ENCODE data around the gene FBXO47. TPM values are rescaled to one million over a fixed set of nuclear protein-coding genes. Genes with fewer than 3 reads are reported as not detected.

FBXO47 gene
- total and polyA plus RNA-seq, 2 donors (not counting 3 experiments of a cell fraction or from before 2014, with no cell fraction given): not detected

GRCh38 chr17:38970128-38970527 lies 2.9 kb upstream of the FBXO47 start:
- H3K27me3 ChIP-seq (ENCODE audit: control insufficient read depth in 2 of 2, insufficient read depth in 2 of 2, low read length in 2 of 2): peaks cover 0 to 4% of the 10 kb centered on the region in 2 experiments
- H3K79me2 ChIP-seq (ENCODE audit: control insufficient read depth, insufficient read depth, low read length): no peaks in the 10 kb centered on the region
- ChIA-PET POLR2A (no interaction called here), CTCF (interaction anchor here (1.0 to 2.4 kb wide), 2 partner anchors 13 to 46 kb away, joined by 3 to 17 read pairs; no protein-coding TSS in a partner anchor)
- no peaks in the 10 kb centered on the region for H3K4me1 ChIP-seq (ENCODE audit: control insufficient read depth, extremely low read depth, insufficient read depth, low read length)
- H3K4me2 ChIP-seq (ENCODE audit: insufficient read depth, low read length): no peak overlapping the region
- DNase-seq (ENCODE audit: low read depth, low spot score) (no peak), FAIRE-seq (no peak)
- no peaks in the 10 kb centered on the region for H3K9me3 ChIP-seq (replicated peaks; ENCODE audit: control insufficient read depth, insufficient read depth, low read length)
- H2AFZ ChIP-seq (ENCODE audit: low read depth, low read length): no peak overlapping the region
- H4K20me1 ChIP-seq (replicated peaks; ENCODE audit: control insufficient read depth, extremely low read depth, insufficient read depth, low read length): no peaks in the 10 kb centered on the region
- H3K27ac ChIP-seq (ENCODE audit: insufficient read depth, low read depth, low read length): no peak overlapping the region
- intact Hi-C loops (cut with micrococcal nuclease): no loop called here
- H3K36me3 ChIP-seq (ENCODE audit: control insufficient read depth in 2 of 2, extremely low read depth in 1 of 2, insufficient read depth in 2 of 2, low read length in 2 of 2): no peaks in the 10 kb centered on the region
- no peak overlapping the region for H3K9ac ChIP-seq (replicated peaks; ENCODE audit: extremely low read depth, insufficient read depth, low read length)
- dilution Hi-C loops (cut with MboI; ENCODE audit: extremely low pct_ligation_motif_present, low sequenced_read_pairs): no loop called here
- TF ChIP-seq EZH2 (IDR thresholded peaks at IDR 0.05; ENCODE audit: borderline replicate concordance, low read depth, low read length, severe bottlenecking): no peak
- TF ChIP-seq MYC (IDR thresholded peaks at IDR 0.05; ENCODE audit: low read depth, low read length): no peak
- no peak for TF ChIP-seq JUN (IDR thresholded peaks at IDR 0.05; ENCODE audit: borderline replicate concordance, insufficient read depth, insufficient read length, low read depth)
- no peak for TF ChIP-seq POLR2A (IDR thresholded peaks at IDR 0.05; ENCODE audit: low read depth, low read length)
- TF ChIP-seq, protein P1, sequence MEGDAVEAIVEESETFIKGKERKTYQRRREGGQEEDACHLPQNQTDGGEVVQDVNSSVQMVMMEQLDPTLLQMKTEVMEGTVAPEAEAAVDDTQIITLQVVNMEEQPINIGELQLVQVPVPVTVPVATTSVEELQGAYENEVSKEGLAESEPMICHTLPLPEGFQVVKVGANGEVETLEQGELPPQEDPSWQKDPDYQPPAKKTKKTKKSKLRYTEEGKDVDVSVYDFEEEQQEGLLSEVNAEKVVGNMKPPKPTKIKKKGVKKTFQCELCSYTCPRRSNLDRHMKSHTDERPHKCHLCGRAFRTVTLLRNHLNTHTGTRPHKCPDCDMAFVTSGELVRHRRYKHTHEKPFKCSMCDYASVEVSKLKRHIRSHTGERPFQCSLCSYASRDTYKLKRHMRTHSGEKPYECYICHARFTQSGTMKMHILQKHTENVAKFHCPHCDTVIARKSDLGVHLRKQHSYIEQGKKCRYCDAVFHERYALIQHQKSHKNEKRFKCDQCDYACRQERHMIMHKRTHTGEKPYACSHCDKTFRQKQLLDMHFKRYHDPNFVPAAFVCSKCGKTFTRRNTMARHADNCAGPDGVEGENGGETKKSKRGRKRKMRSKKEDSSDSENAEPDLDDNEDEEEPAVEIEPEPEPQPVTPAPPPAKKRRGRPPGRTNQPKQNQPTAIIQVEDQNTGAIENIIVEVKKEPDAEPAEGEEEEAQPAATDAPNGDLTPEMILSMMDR (IDR thresholded peaks at IDR 0.05; ENCODE audit: extremely low read depth in 1 of 2, insufficient read depth in 1 of 2, low read depth in 1 of 2, low read length in 2 of 2): no peak
- no peak for TF ChIP-seq POLR2AphosphoS5 (IDR thresholded peaks at IDR 0.05; ENCODE audit: insufficient read depth, low read depth, low read length)
- TF ChIP-seq, protein P2, sequence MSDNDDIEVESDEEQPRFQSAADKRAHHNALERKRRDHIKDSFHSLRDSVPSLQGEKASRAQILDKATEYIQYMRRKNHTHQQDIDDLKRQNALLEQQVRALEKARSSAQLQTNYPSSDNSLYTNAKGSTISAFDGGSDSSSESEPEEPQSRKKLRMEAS (IDR thresholded peaks at IDR 0.05; ENCODE audit: insufficient read depth, insufficient read length): no peak
- TF ChIP-seq FOS (IDR thresholded peaks at IDR 0.05; ENCODE audit: borderline replicate concordance, insufficient read depth, low read length): no peak
- TF ChIP-seq GATA2 (IDR thresholded peaks at IDR 0.05; ENCODE audit: insufficient read depth, insufficient read length, low read depth, low read length): no peak
- BruUV-seq (replicated peaks): no TSS peak
- no peak overlapping the region for H3K4me3 ChIP-seq (replicated peaks in 1 of 3; ENCODE audit: insufficient read depth in 1 of 3, low read depth in 1 of 3, low read length in 3 of 3)
- no peaks in the 10 kb centered on the region for H3K9me1 ChIP-seq (replicated peaks; ENCODE audit: control insufficient read depth, extremely low read depth, insufficient read depth, low read length)

Data from endothelial cell of umbilical vein (primary cell).